IMR-90 (cell line): ENCODE measurements around the gene SLC9A9.

Experiments
- MXI1 ChIP-seq: IDR thresholded peaks from 2 replicates; pipeline ENCODE4 v1.6.1; 2012; ENCODE audit warnings: low read depth, mild to moderate bottlenecking, low read length, moderate library complexity, borderline replicate concordance
- POLR2A ChIP-seq: IDR thresholded peaks from 2 replicates; pipeline ENCODE4 v1.6.1; 2012; ENCODE audit warnings: mild to moderate bottlenecking, low read depth, low read length
- TF ChIP-seq, protein P1 (sequence below): fragments of 150-350 bp; IDR thresholded peaks from 2 replicates; pipeline ENCODE4 v1.6.1; 2017; ENCODE audit warnings: mild to moderate bottlenecking, antibody characterized with exemption, low read length, low read depth
- TF ChIP-seq, protein P2 (sequence below): conservative IDR thresholded peaks from 2 replicates; pipeline ENCODE4 v1.5.1; 2012; ENCODE audit warnings: mild to moderate bottlenecking, low read depth, low read length, improper control_type of control experiment

DNA sequence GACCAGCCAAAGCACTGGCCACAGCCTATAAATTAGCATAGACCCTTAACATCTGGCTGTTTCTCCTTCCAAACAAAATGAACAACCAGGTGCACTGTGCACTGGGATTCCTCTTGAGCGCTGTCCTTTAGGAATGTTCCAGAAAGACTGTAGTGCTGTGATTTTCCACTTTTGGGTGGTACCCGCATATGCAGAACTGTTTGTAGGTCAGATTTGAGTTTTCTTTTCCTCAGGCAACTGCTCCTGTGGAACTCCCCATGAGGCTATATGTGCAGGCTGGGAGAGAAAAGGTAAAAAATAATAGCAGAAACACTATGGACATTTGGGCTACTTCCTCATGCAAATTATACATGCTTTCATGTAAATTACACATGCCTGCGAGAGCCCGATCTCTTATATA is 589.6 kb downstream of the SLC9A9 start:
- TF ChIP-seq MXI1 = no peak
- no peak for TF ChIP-seq POLR2A
- TF ChIP-seq, protein P1, sequence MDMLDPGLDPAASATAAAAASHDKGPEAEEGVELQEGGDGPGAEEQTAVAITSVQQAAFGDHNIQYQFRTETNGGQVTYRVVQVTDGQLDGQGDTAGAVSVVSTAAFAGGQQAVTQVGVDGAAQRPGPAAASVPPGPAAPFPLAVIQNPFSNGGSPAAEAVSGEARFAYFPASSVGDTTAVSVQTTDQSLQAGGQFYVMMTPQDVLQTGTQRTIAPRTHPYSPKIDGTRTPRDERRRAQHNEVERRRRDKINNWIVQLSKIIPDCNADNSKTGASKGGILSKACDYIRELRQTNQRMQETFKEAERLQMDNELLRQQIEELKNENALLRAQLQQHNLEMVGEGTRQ = no peak
- TF ChIP-seq, protein P2, sequence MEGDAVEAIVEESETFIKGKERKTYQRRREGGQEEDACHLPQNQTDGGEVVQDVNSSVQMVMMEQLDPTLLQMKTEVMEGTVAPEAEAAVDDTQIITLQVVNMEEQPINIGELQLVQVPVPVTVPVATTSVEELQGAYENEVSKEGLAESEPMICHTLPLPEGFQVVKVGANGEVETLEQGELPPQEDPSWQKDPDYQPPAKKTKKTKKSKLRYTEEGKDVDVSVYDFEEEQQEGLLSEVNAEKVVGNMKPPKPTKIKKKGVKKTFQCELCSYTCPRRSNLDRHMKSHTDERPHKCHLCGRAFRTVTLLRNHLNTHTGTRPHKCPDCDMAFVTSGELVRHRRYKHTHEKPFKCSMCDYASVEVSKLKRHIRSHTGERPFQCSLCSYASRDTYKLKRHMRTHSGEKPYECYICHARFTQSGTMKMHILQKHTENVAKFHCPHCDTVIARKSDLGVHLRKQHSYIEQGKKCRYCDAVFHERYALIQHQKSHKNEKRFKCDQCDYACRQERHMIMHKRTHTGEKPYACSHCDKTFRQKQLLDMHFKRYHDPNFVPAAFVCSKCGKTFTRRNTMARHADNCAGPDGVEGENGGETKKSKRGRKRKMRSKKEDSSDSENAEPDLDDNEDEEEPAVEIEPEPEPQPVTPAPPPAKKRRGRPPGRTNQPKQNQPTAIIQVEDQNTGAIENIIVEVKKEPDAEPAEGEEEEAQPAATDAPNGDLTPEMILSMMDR = no peak
